Gastrocnemius medialis (tissue), 4 donors: ENCODE results near the gene C1orf122.

Experiments used
- POLR2A ChIP-seq, 2 donors: fragments of 450-650 bp; IDR thresholded peaks; one replicate each; pipeline ENCODE4 v1.6.1; 2017; ENCODE audit warnings: antibody characterized with exemption in 2 of 2, mild to moderate bottlenecking in 2 of 2, moderate library complexity in 2 of 2
- TF ChIP-seq, protein P1 (sequence below), 5 experiments: fragments of 450-650 bp in 3 of 5; fragments of 200-600 bp in 2 of 5; sonication (generic) in 2 of 5; IDR thresholded peaks in 4 of 5; conservative IDR thresholded peaks in 1 of 5; 1 replicate in 4 of 5; 2 replicates in 1 of 5; pipeline ENCODE4 v1.5.1; 2016 to 2019; ENCODE audit warnings: antibody characterized with exemption in 5 of 5, mild to moderate bottlenecking in 3 of 5, moderate library complexity in 3 of 5

DNA sequence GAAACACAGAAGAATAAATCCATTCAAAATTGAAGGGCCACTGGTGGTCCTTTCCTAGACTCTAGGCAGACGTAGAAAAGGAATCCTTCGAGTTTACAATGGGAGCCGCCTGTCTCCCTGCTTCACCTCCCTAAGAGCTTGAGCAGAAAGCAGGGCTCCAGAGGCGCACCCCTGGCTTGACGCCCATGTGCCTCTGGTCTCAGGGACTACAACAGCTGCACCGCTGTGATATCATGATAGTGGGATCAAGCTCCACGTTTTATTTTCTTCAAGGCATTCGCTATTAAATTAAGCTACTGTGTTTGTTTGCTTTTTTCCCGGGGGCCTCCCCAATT lies 403 bp upstream of the C1orf122 start:
- TF ChIP-seq POLR2A (IDR thresholded peaks at IDR 0.05) = no peak
- TF ChIP-seq, protein P1, sequence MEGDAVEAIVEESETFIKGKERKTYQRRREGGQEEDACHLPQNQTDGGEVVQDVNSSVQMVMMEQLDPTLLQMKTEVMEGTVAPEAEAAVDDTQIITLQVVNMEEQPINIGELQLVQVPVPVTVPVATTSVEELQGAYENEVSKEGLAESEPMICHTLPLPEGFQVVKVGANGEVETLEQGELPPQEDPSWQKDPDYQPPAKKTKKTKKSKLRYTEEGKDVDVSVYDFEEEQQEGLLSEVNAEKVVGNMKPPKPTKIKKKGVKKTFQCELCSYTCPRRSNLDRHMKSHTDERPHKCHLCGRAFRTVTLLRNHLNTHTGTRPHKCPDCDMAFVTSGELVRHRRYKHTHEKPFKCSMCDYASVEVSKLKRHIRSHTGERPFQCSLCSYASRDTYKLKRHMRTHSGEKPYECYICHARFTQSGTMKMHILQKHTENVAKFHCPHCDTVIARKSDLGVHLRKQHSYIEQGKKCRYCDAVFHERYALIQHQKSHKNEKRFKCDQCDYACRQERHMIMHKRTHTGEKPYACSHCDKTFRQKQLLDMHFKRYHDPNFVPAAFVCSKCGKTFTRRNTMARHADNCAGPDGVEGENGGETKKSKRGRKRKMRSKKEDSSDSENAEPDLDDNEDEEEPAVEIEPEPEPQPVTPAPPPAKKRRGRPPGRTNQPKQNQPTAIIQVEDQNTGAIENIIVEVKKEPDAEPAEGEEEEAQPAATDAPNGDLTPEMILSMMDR (IDR thresholded peaks at IDR 0.05 in 4 of 5, conservative IDR thresholded peaks at IDR 0.05 in 1 of 5) = no peak
